DMS153 (cell line): Measurements from ENCODE around the gene APOL1.
"Not testable (repeated sequence)": the region's sequence is repeated elsewhere in the genome, so short reads cannot be mapped to it uniquely, and the experiment has no call there.

Source experiments
- DNase-seq: peaks from one replicate; lab custom pipeline; 2025; lab: John Stamatoyannopoulos, UW

APOL1 gene

DNA sequence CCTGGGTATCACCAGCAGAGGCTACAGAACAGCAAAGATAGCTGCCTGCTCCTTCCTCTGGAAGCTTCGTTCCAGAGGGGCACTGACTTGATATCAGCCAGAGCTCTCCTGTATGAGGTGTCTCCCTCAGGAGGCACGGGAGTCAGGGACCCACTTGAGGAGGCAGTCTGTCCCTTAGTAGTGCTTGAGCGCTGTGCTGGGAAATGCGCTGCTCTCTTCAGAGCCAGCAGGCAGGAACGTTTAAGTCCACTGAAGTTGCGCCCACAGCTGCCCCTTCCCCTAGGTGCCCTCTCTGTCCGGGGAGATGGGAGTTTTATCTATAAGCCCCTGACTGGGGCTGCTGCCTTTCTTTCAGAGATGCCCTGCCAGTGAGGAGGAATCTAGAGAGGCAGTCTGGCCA lies 18.3 kb downstream of the APOL1 start:
- not testable (repeated sequence) for DNase-seq

DNA sequence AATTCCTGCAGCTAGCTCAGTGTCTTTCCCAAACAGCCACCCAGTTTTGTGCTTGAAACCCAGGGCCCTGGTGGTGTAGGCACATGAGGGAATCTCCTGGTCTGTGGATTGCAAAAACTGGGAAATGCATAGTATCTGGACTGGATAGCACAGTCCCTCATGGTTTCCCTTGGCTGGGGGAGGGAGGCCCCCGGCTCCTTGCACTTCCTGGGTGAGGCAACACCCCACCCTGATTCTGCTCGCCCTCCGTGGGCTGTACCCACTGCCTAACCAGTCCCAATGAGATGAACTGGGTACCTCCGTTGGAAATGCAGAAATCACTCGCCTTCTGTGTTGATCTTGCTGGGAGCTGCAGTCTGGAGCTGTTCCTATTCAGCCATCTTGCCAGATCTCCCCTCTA lies 19.0 kb downstream of the APOL1 start:
- DNase-seq = not testable (repeated sequence)

DNA sequence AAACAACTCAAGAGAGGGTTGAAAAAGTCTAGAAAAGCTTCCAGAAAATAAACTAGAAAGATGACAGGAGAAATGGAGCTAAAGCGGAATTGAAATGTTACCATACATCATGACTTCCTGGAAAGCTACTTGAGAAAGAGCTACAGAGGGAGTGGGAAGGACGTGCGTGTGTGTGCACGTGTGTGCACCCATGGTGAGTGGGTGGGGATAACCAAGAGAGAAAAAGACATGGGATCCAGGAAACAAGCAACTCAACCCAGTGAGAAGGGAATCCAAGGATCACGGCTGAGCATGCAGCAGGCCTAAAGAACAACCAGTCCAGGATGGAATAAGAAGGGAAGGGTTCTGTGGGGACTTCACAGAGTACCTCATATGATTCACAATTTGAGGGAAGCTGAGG lies 21.6 kb downstream of the APOL1 start:
- DNase-seq = no peak

DNA sequence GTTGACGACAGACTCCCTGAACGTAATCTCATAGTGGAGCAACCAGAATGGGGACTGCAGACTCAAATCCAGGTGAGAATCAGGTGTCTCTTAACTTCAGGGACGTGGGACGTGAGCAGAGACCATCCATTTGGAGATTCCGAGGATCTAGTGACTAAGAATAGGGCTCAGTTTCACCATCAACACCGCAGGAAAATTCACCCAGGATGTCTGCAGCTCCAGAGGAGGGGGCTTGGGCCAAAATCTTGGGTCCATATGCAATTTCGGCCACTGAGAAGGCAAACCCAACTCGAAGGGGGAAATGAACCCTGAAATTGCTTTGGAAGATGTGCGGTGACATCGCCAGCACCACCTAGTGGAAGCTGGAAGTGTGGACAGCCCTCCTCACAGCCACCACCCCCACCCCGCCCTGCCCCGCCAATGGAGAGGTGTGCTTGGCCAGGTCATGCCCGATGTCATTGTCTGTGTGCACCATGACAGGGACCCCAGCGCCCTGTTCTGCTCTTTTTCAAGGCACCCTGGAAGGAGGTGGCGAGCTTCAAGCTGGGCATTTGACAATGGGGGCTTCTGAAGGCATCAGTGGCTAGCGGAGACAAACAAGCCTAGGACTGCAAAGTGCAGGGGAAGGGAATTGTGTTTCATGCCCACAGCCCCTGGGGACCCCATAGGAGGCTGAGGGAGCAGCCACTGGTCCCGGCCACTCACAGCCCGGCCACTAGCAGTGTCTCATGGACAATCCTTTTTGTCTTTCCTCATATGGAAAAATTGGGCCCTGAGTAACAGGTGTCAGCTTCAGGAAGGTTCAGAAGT lies 24.8 kb downstream of the APOL1 start:
- DNase-seq = no peak

DNA sequence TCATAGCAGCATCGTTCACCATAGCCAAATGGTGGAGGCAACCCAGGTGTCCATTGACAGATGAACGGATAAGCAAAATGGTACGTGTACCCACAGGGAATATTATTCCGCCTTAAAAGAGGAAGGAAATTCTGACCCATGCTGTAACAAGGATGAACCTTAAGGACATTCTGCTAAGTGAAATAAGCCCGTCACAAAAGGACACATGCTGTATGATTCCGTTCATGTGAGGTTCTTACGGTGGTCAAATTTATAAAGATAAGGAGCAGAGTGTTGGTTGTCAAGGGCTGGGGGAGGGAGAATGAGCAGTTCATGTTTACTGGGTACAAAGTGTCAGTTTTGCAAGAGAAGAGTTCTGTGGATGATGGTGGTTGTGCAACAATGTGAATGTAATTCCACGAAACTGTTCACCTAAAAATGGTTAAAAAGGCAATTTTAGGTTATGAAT lies 26.3 kb downstream of the APOL1 start:
- DNase-seq = no peak

DNA sequence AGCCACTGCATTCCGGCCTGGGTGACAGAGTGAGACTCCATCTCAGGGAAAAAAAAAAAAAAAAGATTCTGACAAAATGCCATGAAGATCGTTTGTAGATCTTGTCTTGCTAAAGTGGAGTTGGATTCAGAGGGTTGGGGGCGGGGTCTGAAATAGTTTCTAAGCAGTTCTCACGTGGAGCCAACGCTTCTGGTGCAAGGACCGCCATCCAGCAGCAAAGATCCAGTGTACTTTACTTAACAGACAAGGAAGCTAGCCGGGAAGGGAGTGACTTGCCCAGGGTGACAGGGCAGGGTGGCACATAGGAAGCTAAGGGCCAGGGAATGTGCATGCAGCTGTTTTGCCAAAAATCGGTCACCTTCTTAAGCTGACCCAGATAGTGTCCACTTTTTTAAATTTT lies 27.4 kb downstream of the APOL1 start:
- no peak for DNase-seq

DNA sequence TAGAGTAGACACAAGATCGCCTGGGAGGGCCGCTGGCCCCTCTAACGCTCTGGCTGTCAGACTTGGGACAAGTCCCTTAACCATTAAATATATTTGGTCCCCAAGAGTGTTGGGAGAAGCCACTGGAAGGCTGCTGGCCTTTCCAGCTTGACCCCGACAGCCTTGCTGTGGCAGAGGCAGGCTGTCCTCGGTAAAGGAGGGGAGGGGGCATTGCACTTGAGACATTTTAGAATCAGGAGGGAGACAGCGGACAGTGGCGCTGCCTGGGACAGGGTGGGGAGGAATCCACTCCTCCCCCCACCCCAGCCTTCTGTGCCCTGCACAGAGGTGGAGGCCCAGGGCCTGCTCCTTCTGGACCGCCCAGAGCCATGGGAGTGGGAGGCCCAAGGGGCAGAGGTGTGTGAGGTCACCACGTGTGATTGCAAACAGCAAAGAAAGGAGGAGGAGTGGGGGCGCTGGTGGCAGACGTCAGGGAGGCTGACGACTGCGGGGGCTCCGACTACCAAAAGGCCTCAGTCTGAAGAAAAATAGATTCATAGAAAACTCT lies 28.9 kb downstream of the APOL1 start:
- DNase-seq = no peak

DNA sequence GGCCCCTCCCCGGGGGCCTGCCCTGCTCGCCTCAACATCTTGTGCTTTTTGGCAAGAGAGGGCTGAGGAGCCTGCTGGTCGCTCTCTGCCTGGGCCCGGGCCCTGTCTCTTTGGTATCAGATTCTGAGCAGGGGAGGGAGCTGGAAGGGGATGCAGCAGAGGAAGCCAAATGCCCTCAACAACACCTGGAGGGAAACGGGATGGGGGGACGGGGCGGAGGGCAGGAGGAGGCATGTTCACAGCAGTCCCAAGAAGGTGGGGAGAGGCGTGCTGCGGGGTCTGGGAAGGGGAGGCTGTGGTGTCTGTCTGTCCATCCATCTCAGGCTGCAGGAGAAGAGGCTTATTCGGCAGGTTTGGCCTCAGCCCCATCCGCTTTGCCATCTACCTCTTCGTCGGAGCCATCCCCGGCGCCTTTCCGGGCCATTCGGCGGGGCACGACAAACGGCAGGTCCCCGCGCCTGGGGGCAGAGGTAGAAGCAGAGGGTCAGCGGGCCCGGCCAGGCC lies 29.4 kb downstream of the APOL1 start:
- no peak for DNase-seq

DNA sequence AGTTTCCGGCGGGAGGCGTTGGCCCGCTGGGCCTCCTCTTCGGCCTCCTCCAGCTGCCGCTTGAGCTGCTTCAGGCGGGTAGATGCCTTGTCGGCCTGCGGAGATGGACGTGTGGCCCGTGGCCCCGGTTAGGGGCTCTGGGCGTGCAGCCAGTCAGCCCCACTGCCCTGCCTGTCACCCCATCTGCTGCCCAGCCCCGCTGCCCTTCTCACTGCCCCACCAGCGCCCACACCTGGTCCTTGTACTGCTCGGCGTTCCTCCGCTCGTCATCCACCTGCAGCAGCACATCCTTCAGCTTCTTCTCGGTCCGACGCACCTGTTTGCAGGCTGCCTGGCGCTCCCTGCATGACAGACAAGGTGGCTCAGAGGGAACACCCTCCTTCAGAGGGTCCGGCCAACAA lies 31.2 kb downstream of the APOL1 start:
- DNase-seq = no peak

DNA sequence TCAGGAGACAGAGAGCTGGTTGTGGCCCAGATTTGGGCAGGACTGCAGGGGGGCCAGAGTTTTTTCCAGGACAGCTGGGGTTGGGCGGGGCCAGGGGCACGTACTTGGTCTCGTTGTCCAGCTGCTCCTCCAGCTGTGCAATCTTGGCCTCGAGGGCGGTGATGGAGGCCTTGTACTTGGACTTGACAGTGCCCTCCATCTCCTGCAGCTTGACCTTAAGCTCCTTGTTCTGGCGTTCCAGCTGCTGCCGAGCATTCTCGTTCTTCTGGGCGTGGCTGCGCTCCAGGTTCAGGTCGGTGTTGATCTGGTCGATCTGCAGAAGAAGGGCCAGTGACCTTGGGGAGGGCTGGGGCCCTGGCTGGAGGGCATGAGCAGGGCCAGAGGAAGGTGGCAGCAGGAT lies 32.1 kb downstream of the APOL1 start:
- DNase-seq = no peak

DNA sequence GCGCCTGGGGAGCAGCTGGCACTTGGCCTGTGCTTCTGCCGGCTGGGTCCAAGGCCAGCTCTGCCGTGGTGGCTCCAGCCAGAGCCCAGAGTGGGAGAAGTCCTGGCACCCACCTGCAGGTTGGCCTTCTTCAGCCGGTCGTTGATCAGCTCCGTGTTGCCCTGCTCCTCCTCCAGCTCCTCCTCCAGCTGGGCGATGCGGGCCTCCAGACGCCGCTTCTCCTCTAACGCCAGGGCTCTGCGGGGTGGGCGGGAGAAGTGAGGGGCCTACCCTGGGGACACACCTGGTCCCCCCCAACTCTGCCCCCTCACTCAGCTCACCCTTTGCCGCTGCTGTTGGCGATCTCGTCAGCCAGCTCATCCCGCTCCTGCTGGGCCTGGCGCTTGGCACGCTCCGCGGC lies 32.6 kb downstream of the APOL1 start:
- DNase-seq = no peak

DNA sequence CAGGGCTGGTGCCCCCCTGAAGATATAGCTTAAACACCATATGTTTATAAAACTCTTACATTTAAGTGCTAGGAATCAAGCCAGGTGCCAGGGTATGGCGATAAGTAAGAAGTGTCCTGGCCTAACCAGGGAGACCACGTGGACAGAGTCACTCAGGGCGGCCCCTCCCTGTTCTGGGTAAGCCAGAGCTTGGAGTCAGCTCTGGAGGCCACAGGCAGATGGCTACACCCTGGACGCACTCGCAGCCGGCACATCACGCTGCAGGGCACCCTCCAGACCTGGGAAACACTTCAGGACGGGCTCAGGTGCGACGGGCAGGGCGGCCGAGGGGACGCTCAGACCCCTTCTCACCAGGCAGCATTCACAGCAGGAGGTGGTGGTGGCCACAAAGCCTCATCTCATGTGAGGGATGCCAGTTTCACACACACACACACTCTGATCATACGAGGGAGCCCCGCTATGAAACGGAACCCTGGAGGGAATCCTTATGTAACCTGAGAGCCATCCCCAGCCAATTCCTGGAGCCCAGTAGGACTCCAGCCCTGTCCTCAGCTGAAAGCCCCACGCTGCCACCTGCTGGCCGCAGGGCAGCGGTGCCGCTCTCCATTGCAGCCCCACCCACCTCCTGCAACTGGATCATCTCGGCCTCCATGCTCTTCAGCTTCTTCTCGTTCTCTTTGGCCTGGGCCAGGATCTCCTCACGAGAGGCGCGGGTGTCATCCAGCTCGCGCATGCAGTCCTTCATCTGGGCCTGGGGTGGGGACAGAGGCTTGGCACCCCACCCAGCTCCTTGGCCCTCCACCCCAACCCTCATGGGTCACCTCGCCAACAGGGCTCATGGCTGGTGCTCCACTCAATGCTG lies 33.4 kb downstream of the APOL1 start:
- no peak for DNase-seq

DNA sequence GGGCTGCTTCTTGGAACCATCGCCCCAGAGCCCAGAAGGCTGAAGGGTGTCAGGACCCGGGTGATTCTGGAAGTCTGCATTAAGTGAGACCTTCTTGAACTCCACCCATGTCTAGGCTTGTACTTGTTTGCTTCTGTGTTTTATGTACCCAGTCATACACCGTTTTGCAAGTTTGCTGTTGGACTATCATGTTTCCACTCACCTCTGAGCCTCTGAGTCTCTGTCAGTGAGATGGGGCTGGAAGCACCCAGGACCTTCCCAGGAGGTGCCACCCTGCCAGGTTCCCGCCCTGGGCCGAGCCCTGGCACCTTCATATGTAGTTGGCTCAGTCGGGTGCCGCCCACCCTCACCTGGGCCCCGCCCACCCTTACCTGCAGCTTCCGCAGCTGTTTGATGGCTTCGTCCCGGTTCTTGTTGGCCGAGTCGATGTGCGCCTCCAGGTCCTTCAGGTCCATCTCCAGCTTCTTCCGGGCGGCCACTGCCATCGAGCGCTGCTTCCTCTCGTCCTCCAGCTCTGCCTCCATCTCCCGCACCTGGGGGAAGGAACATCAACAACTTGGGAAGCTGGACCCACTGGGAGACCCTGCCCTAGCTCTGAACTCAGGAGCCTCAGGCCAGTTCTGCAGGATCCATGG lies 35.1 kb downstream of the APOL1 start:
- DNase-seq = no peak

DNA sequence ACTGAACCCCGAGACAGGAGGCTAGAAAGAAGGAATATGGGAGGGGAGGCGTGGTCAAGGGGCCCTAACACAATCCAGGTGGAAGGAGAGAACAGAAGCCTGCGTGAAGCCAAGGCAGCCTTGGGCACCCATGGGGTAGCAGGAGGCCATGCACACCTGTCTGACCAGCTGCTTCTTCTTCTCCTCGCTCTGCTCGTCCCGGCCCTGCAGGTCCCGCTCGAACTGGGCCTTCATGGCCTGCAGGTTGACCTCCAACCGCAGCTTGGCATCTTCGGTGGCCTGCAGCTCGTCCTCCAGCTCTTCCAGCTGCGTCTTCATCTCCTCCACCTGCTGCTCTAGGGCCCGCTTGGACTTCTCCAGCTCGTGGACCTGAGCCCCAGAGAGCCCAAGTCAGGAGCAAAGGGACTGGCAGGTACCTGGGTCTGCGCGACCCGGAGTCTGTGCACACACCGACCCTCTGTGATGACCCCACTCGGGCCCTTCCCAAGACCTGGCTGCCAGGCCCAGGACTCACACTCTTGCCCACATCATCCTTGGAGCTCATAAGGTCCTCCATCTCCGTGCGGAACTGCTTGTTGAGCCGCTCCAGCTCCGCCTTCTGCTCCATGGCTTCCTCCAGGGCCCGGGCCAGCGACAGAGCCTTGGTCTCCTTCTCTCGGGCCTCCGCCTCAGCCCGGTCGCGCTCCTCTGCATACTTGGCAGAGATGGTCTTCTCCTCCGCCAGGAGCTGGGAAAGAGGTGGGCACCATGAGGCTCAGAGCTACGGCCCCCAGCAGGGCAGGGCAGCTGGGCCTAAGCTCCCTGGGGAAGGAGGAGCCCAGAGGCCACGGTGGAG lies 35.9 kb downstream of the APOL1 start:
- DNase-seq = no peak

DNA sequence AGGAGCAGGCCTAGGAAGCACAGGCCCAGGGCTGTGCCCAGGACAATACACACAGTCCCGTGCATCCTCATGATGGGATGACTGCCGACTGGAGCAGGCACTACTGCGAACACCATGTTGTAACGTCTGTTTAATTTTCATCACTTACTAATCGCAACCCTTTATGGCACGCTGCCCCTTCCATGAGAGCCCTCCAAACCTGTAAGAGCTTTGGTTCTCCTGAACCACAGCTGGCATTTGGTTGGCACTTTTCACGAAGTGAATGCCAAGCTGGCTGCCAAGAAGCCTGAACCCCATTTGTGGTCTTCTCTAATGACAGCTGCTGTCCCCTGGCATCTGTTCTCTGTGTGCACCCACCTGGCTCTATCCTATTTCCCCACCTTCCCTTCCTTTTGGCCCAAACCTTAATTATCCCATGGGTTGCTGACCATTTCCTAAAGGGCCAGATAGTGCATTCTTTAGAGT lies 36.5 kb downstream of the APOL1 start:
- no peak for DNase-seq

DNA sequence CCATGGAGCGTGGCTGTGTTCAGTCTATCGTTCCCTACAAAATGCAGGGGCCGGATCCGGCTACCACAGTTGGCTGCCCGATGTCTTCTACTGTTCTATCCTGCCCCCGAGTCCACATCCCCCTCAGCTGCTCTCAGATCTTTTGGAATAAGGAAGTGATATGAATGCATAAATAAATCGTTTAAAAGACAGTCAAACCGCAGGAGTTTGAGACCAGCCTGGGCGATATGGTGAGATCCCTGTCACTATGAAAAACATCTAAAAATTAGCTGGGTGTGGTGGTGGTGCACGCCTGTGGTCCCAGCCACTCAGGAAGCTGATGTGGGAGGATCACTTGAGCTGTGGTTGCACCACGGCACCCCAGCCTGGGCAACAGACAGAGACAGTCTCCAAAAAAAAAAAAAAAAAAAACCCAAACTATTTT lies 37.0 kb downstream of the APOL1 start:
- DNase-seq = not testable (repeated sequence)

DNA sequence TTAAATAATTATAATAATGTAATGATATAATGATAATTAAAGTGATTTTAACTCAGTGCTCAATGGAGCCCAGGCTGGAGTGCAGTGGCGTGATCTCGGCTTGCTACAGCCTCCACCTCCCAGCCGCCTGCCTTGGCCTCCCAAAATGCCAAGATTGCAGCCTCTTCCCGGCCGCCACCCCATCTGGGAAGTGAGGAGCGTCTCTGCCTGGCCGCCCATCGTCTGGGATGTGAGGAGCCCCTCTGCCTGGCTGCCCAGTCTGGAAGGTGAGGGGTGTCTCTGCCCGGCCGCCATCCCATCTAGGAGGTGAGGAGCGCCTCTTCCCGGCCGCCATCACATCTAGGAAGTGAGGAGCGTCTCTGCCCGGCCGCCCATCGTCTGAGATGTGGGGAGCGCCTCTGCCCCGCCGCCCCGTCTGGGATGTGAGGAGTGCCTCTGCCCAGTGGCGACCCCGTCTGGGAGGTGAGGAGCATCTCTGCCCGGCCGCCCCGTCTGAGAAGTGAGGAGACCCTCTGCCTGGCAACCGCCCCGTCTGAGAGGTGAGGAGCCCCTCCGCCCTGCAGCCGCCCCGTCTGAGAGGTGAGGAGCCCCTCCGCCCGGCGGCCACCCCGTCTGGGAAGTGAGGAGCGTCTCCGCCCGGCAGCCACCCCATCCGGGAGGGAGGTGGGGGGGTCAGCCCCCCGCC lies 37.6 kb downstream of the APOL1 start:
- not testable (repeated sequence) for DNase-seq

DNA sequence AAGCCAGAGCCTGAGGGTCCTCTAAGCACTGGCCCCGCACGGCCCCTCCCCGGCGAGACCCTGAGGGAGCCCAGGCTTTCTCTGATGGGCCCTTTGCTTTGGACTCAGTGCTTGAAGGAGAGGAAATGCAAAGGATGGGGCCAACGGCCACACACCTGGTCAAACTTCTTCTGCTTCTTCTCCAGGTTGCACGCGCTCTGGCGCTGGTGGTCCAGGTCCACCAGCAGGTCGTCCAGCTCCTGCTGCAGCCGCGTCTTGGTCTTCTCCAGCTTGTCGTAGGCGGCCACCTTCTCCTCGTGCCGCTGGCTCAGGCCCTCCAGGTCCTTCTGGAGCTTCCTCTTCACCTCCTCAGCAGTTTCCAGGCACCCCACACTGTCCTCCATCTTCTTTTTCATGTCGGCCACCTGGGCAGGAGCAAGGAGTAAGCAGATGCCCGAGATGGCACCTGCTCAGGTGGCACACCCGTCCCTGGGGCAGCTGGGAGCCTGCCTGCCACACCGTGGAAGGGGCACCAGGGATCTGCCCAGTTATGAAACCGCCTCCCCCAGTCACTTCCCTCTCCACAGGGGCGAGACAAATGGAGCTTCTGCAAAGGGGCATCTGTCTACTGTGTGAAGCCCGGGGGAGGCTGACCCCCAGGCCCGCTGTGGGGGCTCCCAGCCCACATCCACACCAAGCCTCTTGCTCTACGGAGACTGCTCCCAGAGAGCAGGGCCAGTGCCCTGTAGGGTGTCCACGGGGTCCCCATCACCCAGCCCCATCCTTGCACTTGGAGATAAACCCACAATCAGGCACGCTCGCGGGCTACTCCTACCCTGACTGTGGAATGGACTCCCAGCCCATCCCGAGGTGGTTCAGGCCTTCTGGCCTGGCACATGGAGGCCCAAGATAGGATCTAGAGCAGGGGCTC lies 39.2 kb downstream of the APOL1 start:
- DNase-seq = no peak

DNA sequence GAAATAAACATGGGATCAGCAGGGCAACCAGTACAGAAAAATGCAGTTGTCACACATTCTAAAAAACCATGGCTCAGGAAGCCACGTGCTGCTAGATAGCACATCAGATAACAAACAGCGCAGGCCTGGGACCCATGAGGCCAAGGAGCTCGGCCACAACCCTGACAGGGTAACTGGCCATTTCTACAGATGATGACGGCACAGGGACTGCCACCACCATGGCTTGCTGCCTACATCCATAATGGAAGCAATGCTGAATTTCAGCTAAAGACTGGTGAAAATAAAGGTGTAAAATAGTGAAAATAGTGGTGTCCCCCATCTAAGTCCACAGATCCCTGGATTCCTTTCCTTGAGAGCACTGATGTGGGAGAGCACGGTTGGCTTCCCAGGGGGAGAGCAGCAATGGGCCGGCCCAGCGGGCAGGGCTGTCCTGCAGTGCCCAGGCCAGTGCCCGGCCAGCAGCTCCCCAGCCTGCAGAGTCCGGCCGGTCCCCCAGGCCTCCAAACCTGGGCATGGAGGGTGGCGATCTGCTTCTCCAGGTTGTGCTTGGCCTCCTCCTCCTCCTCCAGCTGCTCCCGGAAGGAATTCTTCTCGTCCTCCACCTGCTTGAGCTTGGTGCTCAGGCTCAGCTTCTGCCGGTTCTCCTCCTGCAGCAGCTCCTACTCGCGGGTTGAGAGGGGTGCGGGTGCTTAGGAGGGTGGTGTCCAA lies 40.0 kb downstream of the APOL1 start:
- no peak for DNase-seq
